Stimulated activated CD8-positive, alpha-beta memory T cell treated with anti-CD3 and anti-CD28 coated beads, Interleukin-12 subunit alpha, Interleukin-12 subunit beta, amount 100 ng/mL, for 24 hours (primary cell): ENCODE results near the gene FYCO1.
"Not testable (repeated sequence)": the region's sequence is repeated elsewhere in the genome, so short reads cannot be mapped to it uniquely, and the experiment has no call there.

ENCODE experiments used
- DNase-seq: peaks from one replicate; pipeline ENCODE4 v3.0.0-alpha.2; 2020; ENCODE audit errors: extremely low read depth

The FYCO1 gene

GRCh38 chr3:46010519-46011113, 15.0 kb upstream of the FYCO1 start:
- DNase-seq: no peak

GRCh38 chr3:46008058-46008457, 12.4 kb upstream of the FYCO1 start:
- no peak for DNase-seq

GRCh38 chr3:46007280-46007679, 11.7 kb upstream of the FYCO1 start:
- no peak for DNase-seq

- DNase-seq: no peak
Measured at GRCh38 chr3:46006238-46007032, 10.8 kb upstream of the FYCO1 start.

- not testable (repeated sequence) for DNase-seq
Measured at GRCh38 chr3:46003706-46004105, 8.1 kb upstream of the FYCO1 start.

GRCh38 chr3:46001178-46001577, 5.6 kb upstream of the FYCO1 start:
- DNase-seq: no peak

- DNase-seq: no peak
Measured at GRCh38 chr3:45997942-45998341, 2.3 kb upstream of the FYCO1 start.

- not testable (repeated sequence) for DNase-seq
Measured at GRCh38 chr3:45997499-45997898, 1.9 kb upstream of the FYCO1 start.

- DNase-seq: peak; percentile 42
Measured at GRCh38 chr3:45994419-45995235, 997 bp downstream of the FYCO1 start.

- no peak for DNase-seq
Measured at GRCh38 chr3:45993421-45994027, 2.1 kb downstream of the FYCO1 start.

- DNase-seq: no peak
Measured at GRCh38 chr3:45992821-45993221, 2.8 kb downstream of the FYCO1 start.

- no peak for DNase-seq
Measured at GRCh38 chr3:45992133-45992729, 3.4 kb downstream of the FYCO1 start.

GRCh38 chr3:45991341-45991740, 4.3 kb downstream of the FYCO1 start:
- no peak for DNase-seq

GRCh38 chr3:45990181-45990580, 5.4 kb downstream of the FYCO1 start:
- no peak for DNase-seq

- DNase-seq: no peak
Measured at GRCh38 chr3:45988804-45989203, 6.8 kb downstream of the FYCO1 start.

GRCh38 chr3:45988362-45988761, 7.3 kb downstream of the FYCO1 start:
- DNase-seq: no peak

GRCh38 chr3:45987368-45988291, 8.0 kb downstream of the FYCO1 start:
- DNase-seq: no peak

GRCh38 chr3:45986303-45986982, 9.2 kb downstream of the FYCO1 start:
- no peak for DNase-seq

GRCh38 chr3:45985532-45986302, 9.9 kb downstream of the FYCO1 start:
- no peak for DNase-seq
